AG04450 (cell line): ENCODE results near the gene ECPAS. TPM values are rescaled to one million over a fixed set of nuclear protein-coding genes. Genes with fewer than 3 reads are reported as not detected.

Experiments
- CTCF ChIA-PET: fragments of 300-600, 350-600 bp; formaldehyde crosslinking; extraction: SDS; loops from one replicate; lab custom pipeline; 2022; ENCODE audit warnings: antibody characterized with exemption, inconsistent platforms; lab: Charles Lee
- POLR2A ChIA-PET: fragments of 350-600 bp; formaldehyde crosslinking; extraction: SDS; loops from one replicate; lab custom pipeline; 2021; ENCODE audit warnings: antibody characterized with exemption, inconsistent platforms; lab: Yijun Ruan, JAX
- DNase-seq: peaks from one replicate; pipeline ENCODE4 v3.0.0-alpha.2; 2011; ENCODE audit warnings: low read depth, low spot score
- H3K27ac ChIP-seq: one replicate; pipeline ENCODE4 v1.5.1; 2012; ENCODE audit warnings: low read depth, low read length, control low read depth
- H3K27me3 ChIP-seq: one replicate; pipeline ENCODE4 v1.6.0; 2012; ENCODE audit warnings: low read length; ENCODE audit not compliant: control insufficient read depth, insufficient read depth
- H3K4me3 ChIP-seq: 2 replicates; pipeline ENCODE4 v1.5.1; 2011; ENCODE audit warnings: mild to moderate bottlenecking, low read depth, low read length, control low read depth
- H3K9me3 ChIP-seq: 2 replicates; pipeline ENCODE4 v1.5.1; 2012; ENCODE audit warnings: low read length; ENCODE audit not compliant: control insufficient read depth, insufficient read depth
- CTCF ChIP-seq: IDR thresholded peaks from 2 replicates; pipeline ENCODE4 v1.5.1; 2011; ENCODE audit warnings: low read depth, low read length, control low read depth, inconsistent platforms
- polyA plus RNA-seq: library from polyadenylated mRNA; depleted of rRNA; stranded (reverse); fragments of >200 nt; gene quantifications from 2 replicates; pipeline ENCODE4 v1.2.3, GENCODE V29; 2011

Gene ECPAS
- polyA plus RNA-seq, 1 experiment = 64.0 TPM

GRCh38 chr9:111366978-111367377, 117.2 kb downstream of the ECPAS start:
- POLR2A ChIA-PET = no interaction called here
- no peak for DNase-seq
- H3K4me3 ChIP-seq = no peak overlapping the region
- no peak overlapping the region for H3K27ac ChIP-seq
- no peaks in the 10 kb centered on the region for H3K9me3 ChIP-seq
- no peaks in the 10 kb centered on the region for H3K27me3 ChIP-seq
- no peak for TF ChIP-seq CTCF
- CTCF ChIA-PET = no interaction called here

GRCh38 chr9:111362526-111362925, 121.7 kb downstream of the ECPAS start:
- ChIA-PET POLR2A (no interaction called here), CTCF (no interaction called here)
- no peak for DNase-seq
- no peak overlapping the region for H3K27ac ChIP-seq
- H3K4me3 ChIP-seq = no peak overlapping the region
- H3K27me3 ChIP-seq = no peaks in the 10 kb centered on the region
- no peak for TF ChIP-seq CTCF
- H3K9me3 ChIP-seq = no peaks in the 10 kb centered on the region

- CTCF ChIA-PET = no interaction called here
- POLR2A ChIA-PET = no interaction called here
- TF ChIP-seq CTCF = no peak
- no peak for DNase-seq
- no peaks in the 10 kb centered on the region for H3K9me3 ChIP-seq
- H3K27me3 ChIP-seq = no peaks in the 10 kb centered on the region
- no peak overlapping the region for H3K4me3 ChIP-seq
- H3K27ac ChIP-seq = no peak overlapping the region
Observed at GRCh38 chr9:111360881-111361280, 123.3 kb downstream of the ECPAS start.

GRCh38 chr9:111356481-111357244, 127.5 kb downstream of the ECPAS start:
- ChIA-PET CTCF (interaction anchor here (0.6 to 1.1 kb wide), 2 partner anchors 453 to 733 kb away, joined by 3 read pairs; no protein-coding TSS in a partner anchor), POLR2A (interaction anchor here (0.6 to 1.0 kb wide), 4 partner anchors 225 to 798 kb away, joined by 3 to 4 read pairs (median 4); no protein-coding TSS in a partner anchor)
- TF ChIP-seq CTCF = no peak
- H3K27me3 ChIP-seq = no peaks in the 10 kb centered on the region
- H3K9me3 ChIP-seq = peaks cover 2% of the 10 kb centered on the region; the same call in 1 of the 2 replicates
- H3K4me3 ChIP-seq = peak overlapping the region; percentile 47
- peak overlapping the region; percentile 88 for H3K27ac ChIP-seq
- peak; percentile 76 for DNase-seq

- Histone ChIP-seq H3K27ac (no peak overlapping the region), H3K9me3 (peaks cover 2% of the 10 kb centered on the region; the same call in 1 of the 2 replicates), H3K27me3 (no peaks in the 10 kb centered on the region), H3K4me3 (no peak overlapping the region)
- no peak for DNase-seq
- POLR2A ChIA-PET = no interaction called here
- no peak for TF ChIP-seq CTCF
- CTCF ChIA-PET = no interaction called here
Observed at GRCh38 chr9:111352545-111352944, 131.6 kb downstream of the ECPAS start.
